ENCODE data around the gene SF3A1. TPM values are rescaled to one million over a fixed set of nuclear protein-coding genes. Genes with fewer than 3 reads are reported as not detected.

SF3A1 gene
- total and polyA plus RNA-seq, 2 of the 8 experiments (the other 6 are each of a cell fraction or from before 2014, with no cell fraction given): 27.8 to 285 TPM

GRCh38 chr22:30302810-30303138, 53.9 kb downstream of the SF3A1 start:
- H3K23ac ChIP-seq (ENCODE audit: insufficient read length): no peak overlapping the region
- no peak overlapping the region for H3K56ac ChIP-seq (replicated peaks; ENCODE audit: insufficient read length, low read depth, low read length)
- H2BK5ac ChIP-seq (ENCODE audit: low read depth, low read length): no peak overlapping the region
- no peak overlapping the region for H3K9ac ChIP-seq (replicated peaks in 1 of 4; ENCODE audit: extremely low read depth in 1 of 4, low read depth in 3 of 4, low read length in 3 of 4)
- H3K23me2 ChIP-seq (ENCODE audit: low read depth, low read length): no peaks in the 10 kb centered on the region
- H3K14ac ChIP-seq (ENCODE audit: insufficient read length): no peak overlapping the region
- no peaks in the 10 kb centered on the region for H3K79me2 ChIP-seq (ENCODE audit: control insufficient read depth in 1 of 2, insufficient read depth in 2 of 2, low read length in 2 of 2)
- no peaks in the 10 kb centered on the region for H4K20me1 ChIP-seq (replicated peaks in 1 of 2; ENCODE audit: control insufficient read depth in 1 of 2, insufficient read depth in 2 of 2, low read length in 2 of 2)
- H2BK15ac ChIP-seq (ENCODE audit: low read length): no peak overlapping the region
- no peak overlapping the region for H2BK12ac ChIP-seq (ENCODE audit: low read depth, low read length)
- TF ChIP-seq TEAD4 (IDR thresholded peaks at IDR 0.05; ENCODE audit: low read depth, low read length) (no peak), RXRA (IDR thresholded peaks at IDR 0.05; ENCODE audit: insufficient read depth, low read depth, low read length) (no peak), CREB1 (IDR thresholded peaks at IDR 0.05) (no peak), MAFK (IDR thresholded peaks at IDR 0.05; ENCODE audit: low read depth, low read length) (no peak), ZNF274 (IDR thresholded peaks at IDR 0.05; ENCODE audit: borderline replicate concordance, extremely low read depth, low read length) (no peak), CHD2 (IDR thresholded peaks at IDR 0.05; ENCODE audit: low read length) (no peak), SIX5 (IDR thresholded peaks at IDR 0.05; ENCODE audit: low read depth, low read length) (no peak), CBX5 (IDR thresholded peaks at IDR 0.05; ENCODE audit: low read depth, low read length) (no peak), ATF2 (IDR thresholded peaks at IDR 0.05; ENCODE audit: low read length) (no peak), TBP (IDR thresholded peaks at IDR 0.05; ENCODE audit: low read depth, low read length) (no peak)
- DNase-seq (ENCODE audit: low read depth in 1 of 2, low spot score in 2 of 2): no peak
- H3K27me3 ChIP-seq (replicated peaks in 1 of 4; ENCODE audit: control insufficient read depth in 3 of 4, extremely low read depth in 1 of 4, insufficient read depth in 3 of 4, low read length in 3 of 4): no peaks in the 10 kb centered on the region
- H3K4me3 ChIP-seq (ENCODE audit: extremely low read depth in 1 of 4, insufficient read depth in 2 of 4, low read depth in 3 of 4, low read length in 4 of 4): no peak overlapping the region
- H3K27ac ChIP-seq (ENCODE audit: low read depth, low read length): no peak overlapping the region
- no peak overlapping the region for H2BK120ac ChIP-seq (replicated peaks; ENCODE audit: low read depth, low read length)
- WGBS, 2 experiments (ENCODE audit: extremely low coverage in 1 of 2, insufficient coverage in 1 of 2, insufficient read length in 1 of 2, insufficient replicate concordance in 2 of 2, low coverage in 1 of 2, low lambda C conversion rate in 2 of 2, missing lambda C conversion rate in 1 of 2): 79% methylated on average over 5 of the region's 5 CpGs; no CpG with 5 or more reads in 1 of the 2 experiments
- no peak overlapping the region for H2AK5ac ChIP-seq (ENCODE audit: low read depth, low read length)
- no peak overlapping the region for H3K4ac ChIP-seq (replicated peaks; ENCODE audit: insufficient read length, low read depth, low read length)
- no peak overlapping the region for H2AFZ ChIP-seq (ENCODE audit: low read length)
- no peak overlapping the region for H4K5ac ChIP-seq (ENCODE audit: insufficient read length, low read depth, low read length)
- no peak overlapping the region for H2BK20ac ChIP-seq (ENCODE audit: low read length)
- H3K18ac ChIP-seq (ENCODE audit: extremely low read depth, low read length): no peak overlapping the region
- ChIA-PET CTCF (ENCODE audit: partially characterized antibody) (interaction anchor here (0.8 to 4.9 kb wide), 6 partner anchors 13 to 65 kb away, joined by 3 to 48 read pairs (median 4); partner anchors contain the start of genes CASTOR1 and TBC1D10A), POLR2A (ENCODE audit: partially characterized antibody) (interaction anchor here (0.7 to 1.0 kb wide), 2 partner anchors 15 to 54 kb away, joined by 3 read pairs; partner anchors contain the start of genes CCDC157 and SF3A1)
- H3K9me3 ChIP-seq (ENCODE audit: insufficient read depth in 2 of 2, low read depth in 1 of 2, low read length in 1 of 2): no peaks in the 10 kb centered on the region
- no peaks in the 10 kb centered on the region for H3K79me1 ChIP-seq (ENCODE audit: low read depth, low read length)
- no peaks in the 10 kb centered on the region for H3K36me3 ChIP-seq (ENCODE audit: control insufficient read depth in 2 of 4, insufficient read depth in 4 of 4, low read length in 3 of 4)
- no peaks in the 10 kb centered on the region; a peak in 1 of 7 replicates for H3K4me1 ChIP-seq (replicated peaks in 1 of 4; ENCODE audit: control insufficient read depth in 3 of 4, insufficient read depth in 4 of 4, low read length in 3 of 4)
- H4K8ac ChIP-seq (ENCODE audit: extremely low read depth, insufficient read depth, low read length): no peak overlapping the region
- H4K91ac ChIP-seq (replicated peaks; ENCODE audit: insufficient read length, low read length): no peak overlapping the region
- H3K4me2 ChIP-seq (ENCODE audit: insufficient read depth in 1 of 2, low read depth in 2 of 2, low read length in 2 of 2): no peak overlapping the region
- FAIRE-seq: no peak
